GM21528 (cell line): ENCODE data around the gene FOXL2.
"Not testable (repeated sequence)": the region's sequence is repeated elsewhere in the genome, so short reads cannot be mapped to it uniquely, and the experiment has no call there.

ENCODE experiments used
- ATAC-seq: cut with Tn5 transposase; IDR thresholded peaks from one replicate; pipeline ENCODE4 v1.9.1; 2021; ENCODE audit warnings: mild to moderate bottlenecking, moderate library complexity; ENCODE audit not compliant: unreplicated experiment, low FRiP score

FOXL2 gene

GRCh38 chr3:138933981-138934691, 12.8 kb downstream of the FOXL2 start:
- ATAC-seq = no peak

- no peak for ATAC-seq
These were observed 13.8 kb downstream of the FOXL2 start for GRCh38 chr3:138933068-138933668.

- ATAC-seq = no peak
These were observed 18.1 kb downstream of the FOXL2 start for GRCh38 chr3:138928727-138929372.

- no peak for ATAC-seq
These were observed 23.4 kb downstream of the FOXL2 start for GRCh38 chr3:138923531-138923994.

GRCh38 chr3:138922400-138922799, 24.5 kb downstream of the FOXL2 start:
- ATAC-seq = not testable (repeated sequence)

GRCh38 chr3:138921316-138922292, 25.3 kb downstream of the FOXL2 start:
- no peak for ATAC-seq

- ATAC-seq = no peak
These were observed 27.6 kb downstream of the FOXL2 start for GRCh38 chr3:138919325-138919724.

- no peak for ATAC-seq
These were observed 30.1 kb downstream of the FOXL2 start for GRCh38 chr3:138916824-138917223.

GRCh38 chr3:138915503-138916498, 31.1 kb downstream of the FOXL2 start:
- peak; percentile 96 for ATAC-seq

- peak; percentile 16 for ATAC-seq
These were observed 32.0 kb downstream of the FOXL2 start for GRCh38 chr3:138914870-138915502.

GRCh38 chr3:138913766-138914165, 33.2 kb downstream of the FOXL2 start:
- no peak for ATAC-seq

- no peak for ATAC-seq
These were observed 34.7 kb downstream of the FOXL2 start for GRCh38 chr3:138912237-138912636.

GRCh38 chr3:138911621-138912020, 35.3 kb downstream of the FOXL2 start:
- ATAC-seq = no peak

GRCh38 chr3:138909904-138910303, 37.0 kb downstream of the FOXL2 start:
- ATAC-seq = no peak

GRCh38 chr3:138908846-138909245, 38.1 kb downstream of the FOXL2 start:
- ATAC-seq = no peak

- no peak for ATAC-seq
These were observed 39.4 kb downstream of the FOXL2 start for GRCh38 chr3:138907539-138907938.

GRCh38 chr3:138902171-138902570, 44.8 kb downstream of the FOXL2 start:
- ATAC-seq = no peak

- ATAC-seq = no peak
These were observed 45.4 kb downstream of the FOXL2 start for GRCh38 chr3:138901567-138901966.
